Measurements from ENCODE around the gene EZH2. TPM values are rescaled to one million over a fixed set of nuclear protein-coding genes. Genes with fewer than 3 reads are reported as not detected.

EZH2 gene
- total and polyA plus RNA-seq, 11 donors = 0.61 to 5.4 (median 1.3) TPM

- ATAC-seq (no peak), DNase-seq (no peak)
- WGBS, 4 donors = 85 to 88% (median 86%) methylated on average over 7 of the region's 7 CpGs
- no peak overlapping the region for H3K27ac ChIP-seq
- H3K9me3 ChIP-seq = no peaks in the 10 kb centered on the region
- intact Hi-C loops (cut with DNase I) = loop anchor here in 1 of 10 donors (10.0 kb wide), 1 partner anchor 115 kb away; no protein-coding TSS in a partner anchor
- no peaks in the 10 kb centered on the region for H3K27me3 ChIP-seq
- H3K4me1 ChIP-seq = peaks cover 0 to 12% (median 0%) of the 10 kb centered on the region in 12 donors
- H3K36me3 ChIP-seq = no peaks in the 10 kb centered on the region
- TF ChIP-seq CTCF (IDR thresholded peaks at IDR 0.05) (no peak), POLR2A (IDR thresholded peaks at IDR 0.05) (no peak)
- H3K4me3 ChIP-seq = no peak overlapping the region
Measured at GRCh38 chr7:148849393-148850098, 34.5 kb downstream of the EZH2 start.

GRCh38 chr7:148847815-148848734 is 36.0 kb downstream of the EZH2 start:
- DNase-seq (no peak), ATAC-seq (no peak)
- intact Hi-C loops (cut with DNase I) = no loop called here
- 68 to 79% (median 74%) methylated on average over 9 of the region's 9 CpGs for WGBS, 4 donors
- Histone ChIP-seq H3K27me3 (no peaks in the 10 kb centered on the region), H3K9me3 (no peaks in the 10 kb centered on the region), H3K27ac (no peak overlapping the region), H3K4me3 (no peak overlapping the region), H3K4me1 (peaks cover 0 to 12% (median 0%) of the 10 kb centered on the region in 12 donors), H3K36me3 (no peaks in the 10 kb centered on the region)
- TF ChIP-seq CTCF (IDR thresholded peaks at IDR 0.05) (no peak), POLR2A (IDR thresholded peaks at IDR 0.05) (no peak)

- Histone ChIP-seq H3K4me3 (no peak overlapping the region), H3K27me3 (no peaks in the 10 kb centered on the region), H3K27ac (no peak overlapping the region), H3K4me1 (peaks cover 0 to 6% (median 0%) of the 10 kb centered on the region in 12 donors), H3K36me3 (no peaks in the 10 kb centered on the region), H3K9me3 (no peaks in the 10 kb centered on the region)
- WGBS, 4 donors = 78 to 85% (median 83%) methylated on average over 2 of the region's 2 CpGs
- intact Hi-C loops (cut with DNase I) = no loop called here
- ATAC-seq (no peak), DNase-seq (no peak)
- no peak for TF ChIP-seq CTCF (IDR thresholded peaks at IDR 0.05)
- no peak for TF ChIP-seq POLR2A (IDR thresholded peaks at IDR 0.05)
Measured at GRCh38 chr7:148838905-148839304, 45.2 kb downstream of the EZH2 start.

- TF ChIP-seq CTCF (IDR thresholded peaks at IDR 0.05) (no peak), POLR2A (IDR thresholded peaks at IDR 0.05) (no peak)
- ATAC-seq (no peak), DNase-seq (no peak)
- Histone ChIP-seq H3K27me3 (no peaks in the 10 kb centered on the region), H3K4me3 (no peak overlapping the region), H3K36me3 (peaks cover 0 to 8% (median 0%) of the 10 kb centered on the region in 9 donors), H3K27ac (no peak overlapping the region), H3K4me1 (peaks cover 0 to 6% (median 0%) of the 10 kb centered on the region in 12 donors), H3K9me3 (no peaks in the 10 kb centered on the region)
- 94 to 97% (median 96%) methylated on average over 4 of the region's 4 CpGs for WGBS, 4 donors
- intact Hi-C loops (cut with DNase I) = no loop called here
Measured at GRCh38 chr7:148835854-148836253, 48.2 kb downstream of the EZH2 start.

Data from heart left ventricle (tissue), 16 donors.